HepG2 (cell line): ENCODE data around the gene IGFBP6. TPM values are rescaled to one million over a fixed set of nuclear protein-coding genes. Genes with fewer than 3 reads are reported as not detected.
A peak's percentile ranks its signal among the peaks of the same experiment; 100 is the strongest.

Experiments used
- CAMTA2 ChIP-seq: sonication (generic); formaldehyde crosslinking; IDR thresholded peaks from 2 replicates; pipeline ENCODE4 v1.4.0; 2020; ENCODE audit warnings: mild to moderate bottlenecking, missing genetic modification reagents, borderline replicate concordance
- CHD2 ChIP-seq: IDR thresholded peaks from 2 replicates; pipeline ENCODE4 v1.6.1; 2011; ENCODE audit warnings: low read depth, low read length, improper control_type of control experiment
- KDM6A ChIP-seq: IDR thresholded peaks from 2 replicates; pipeline ENCODE4 v1.6.1; 2016; ENCODE audit warnings: low read depth
- KLF16 ChIP-seq, 2 experiments: sonication (generic) in 1 of 2; formaldehyde crosslinking in 1 of 2; IDR thresholded peaks; 2 replicates each; pipeline versions ENCODE4 v1.6.1 to v1.8.0; 2016 to 2023; ENCODE audit warnings: missing genetic modification reagents in 2 of 2, missing compliant biosample characterization in 1 of 2
- LCORL ChIP-seq, 2 experiments: fragments of 450-650 bp in 1 of 2; sonication (generic) in 1 of 2; formaldehyde crosslinking in 1 of 2; IDR thresholded peaks; 2 replicates each; pipeline versions ENCODE4 v1.5.0 to v1.6.1; 2017 to 2020; ENCODE audit warnings: antibody characterized with exemption in 1 of 2, missing genetic modification reagents in 1 of 2
- RARA ChIP-seq: IDR thresholded peaks from 2 replicates; pipeline ENCODE4 v1.6.1; 2016; ENCODE audit warnings: missing genetic modification reagents, missing compliant biosample characterization
- TSC22D2 ChIP-seq: sonication (generic); formaldehyde crosslinking; IDR thresholded peaks from 2 replicates; pipeline ENCODE4 v1.5.1; 2020; ENCODE audit warnings: missing genetic modification reagents, mild to moderate bottlenecking, borderline replicate concordance
- ZFP36L1 ChIP-seq: sonication (generic); formaldehyde crosslinking; IDR thresholded peaks from 2 replicates; pipeline ENCODE4 v1.8.0; 2022; ENCODE audit warnings: mild to moderate bottlenecking, missing genetic modification reagents, moderate library complexity
- ZMYM4 ChIP-seq: sonication (generic); formaldehyde crosslinking; IDR thresholded peaks from 2 replicates; pipeline ENCODE4 v1.8.1; 2023; ENCODE audit warnings: mild to moderate bottlenecking, missing genetic modification reagents
- ZNF224 ChIP-seq: sonication (generic); formaldehyde crosslinking; IDR thresholded peaks from 2 replicates; pipeline ENCODE4 v1.5.0; 2020; ENCODE audit warnings: mild to moderate bottlenecking, missing genetic modification reagents
- ZNF333 ChIP-seq: sonication (generic); formaldehyde crosslinking; IDR thresholded peaks from 2 replicates; pipeline ENCODE4 v1.4.0; 2020; ENCODE audit warnings: mild to moderate bottlenecking, missing genetic modification reagents, borderline replicate concordance
- ZNF33B ChIP-seq: sonication (generic); formaldehyde crosslinking; IDR thresholded peaks from 2 replicates; pipeline ENCODE4 v1.5.1; 2020; ENCODE audit warnings: mild to moderate bottlenecking, missing genetic modification reagents
- ZNF646 ChIP-seq: sonication (generic); formaldehyde crosslinking; IDR thresholded peaks from 2 replicates; pipeline ENCODE4 v1.9.0; 2021; ENCODE audit warnings: mild to moderate bottlenecking, missing genetic modification reagents
- ZNF768 ChIP-seq: sonication (generic); formaldehyde crosslinking; IDR thresholded peaks from 2 replicates; pipeline ENCODE4 v1.4.0; 2020; ENCODE audit warnings: missing genetic modification reagents
- polyA plus RNA-seq, 8 experiments: library from polyadenylated mRNA; depleted of rRNA in 3 of 8; stranded (reverse) in 7 of 8; unstranded in 1 of 8; fragments of >200 nt; fragmentation: Illumina TruSeq in 4 of 8; extraction: Trizol in 4 of 8; gene quantifications; 2 replicates each; pipeline versions ENCODE4 v1.2.1 to v1.2.3, GENCODE V29; 2011 to 2016; ENCODE audit warnings: low read depth in 4 of 8, missing spikeins in 1 of 8, mixed read lengths in 1 of 8; ENCODE audit not compliant: insufficient read depth in 1 of 8
- total RNA-seq, 5 experiments: library from RNA; depleted of rRNA; stranded (reverse); fragments of >200 nt; fragmentation: Illumina TruSeq; extraction: Trizol; gene quantifications; 2 replicates each; pipeline ENCODE4 v1.2.3, GENCODE V29; 2016; ENCODE audit warnings: low read depth in 1 of 5
- TF ChIP-seq, protein P1 (sequence below): sonication (generic); formaldehyde crosslinking; IDR thresholded peaks from 2 replicates; pipeline ENCODE4 v1.5.1; 2020; ENCODE audit warnings: mild to moderate bottlenecking, missing genetic modification reagents, moderate library complexity
- TF ChIP-seq, protein P2 (sequence below): sonication (generic); formaldehyde crosslinking; IDR thresholded peaks from 2 replicates; pipeline ENCODE4 v1.9.0; 2021; ENCODE audit warnings: missing genetic modification reagents, mild to moderate bottlenecking, borderline replicate concordance

IGFBP6 gene
- total and polyA plus RNA-seq, 2 of the 13 experiments (the other 11 are each of a cell fraction or from before 2014, with no cell fraction given) = 3.9 to 25.2 TPM

- TF ChIP-seq ZNF646 = 0 out of 2 replicates have a peak, but pooled peaks have one; percentile 45
- TF ChIP-seq, protein P1, sequence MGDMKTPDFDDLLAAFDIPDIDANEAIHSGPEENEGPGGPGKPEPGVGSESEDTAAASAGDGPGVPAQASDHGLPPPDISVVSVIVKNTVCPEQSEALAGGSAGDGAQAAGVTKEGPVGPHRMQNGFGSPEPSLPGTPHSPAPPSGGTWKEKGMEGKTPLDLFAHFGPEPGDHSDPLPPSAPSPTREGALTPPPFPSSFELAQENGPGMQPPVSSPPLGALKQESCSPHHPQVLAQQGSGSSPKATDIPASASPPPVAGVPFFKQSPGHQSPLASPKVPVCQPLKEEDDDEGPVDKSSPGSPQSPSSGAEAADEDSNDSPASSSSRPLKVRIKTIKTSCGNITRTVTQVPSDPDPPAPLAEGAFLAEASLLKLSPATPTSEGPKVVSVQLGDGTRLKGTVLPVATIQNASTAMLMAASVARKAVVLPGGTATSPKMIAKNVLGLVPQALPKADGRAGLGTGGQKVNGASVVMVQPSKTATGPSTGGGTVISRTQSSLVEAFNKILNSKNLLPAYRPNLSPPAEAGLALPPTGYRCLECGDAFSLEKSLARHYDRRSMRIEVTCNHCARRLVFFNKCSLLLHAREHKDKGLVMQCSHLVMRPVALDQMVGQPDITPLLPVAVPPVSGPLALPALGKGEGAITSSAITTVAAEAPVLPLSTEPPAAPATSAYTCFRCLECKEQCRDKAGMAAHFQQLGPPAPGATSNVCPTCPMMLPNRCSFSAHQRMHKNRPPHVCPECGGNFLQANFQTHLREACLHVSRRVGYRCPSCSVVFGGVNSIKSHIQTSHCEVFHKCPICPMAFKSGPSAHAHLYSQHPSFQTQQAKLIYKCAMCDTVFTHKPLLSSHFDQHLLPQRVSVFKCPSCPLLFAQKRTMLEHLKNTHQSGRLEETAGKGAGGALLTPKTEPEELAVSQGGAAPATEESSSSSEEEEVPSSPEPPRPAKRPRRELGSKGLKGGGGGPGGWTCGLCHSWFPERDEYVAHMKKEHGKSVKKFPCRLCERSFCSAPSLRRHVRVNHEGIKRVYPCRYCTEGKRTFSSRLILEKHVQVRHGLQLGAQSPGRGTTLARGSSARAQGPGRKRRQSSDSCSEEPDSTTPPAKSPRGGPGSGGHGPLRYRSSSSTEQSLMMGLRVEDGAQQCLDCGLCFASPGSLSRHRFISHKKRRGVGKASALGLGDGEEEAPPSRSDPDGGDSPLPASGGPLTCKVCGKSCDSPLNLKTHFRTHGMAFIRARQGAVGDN (CRISPR knock-in tag) = peak; percentile 91
- peak in 1 of 2 experiments; percentile 28; a peak in 2 of 4 replicates for TF ChIP-seq KLF16 (CRISPR knock-in tag; IDR thresholded peaks at IDR 0.05)
- peak; percentile 39; the same call in 1 of the 2 replicates for TF ChIP-seq RARA (CRISPR knock-in tag)
- peak; percentile 61; the same call in 1 of the 2 replicates for TF ChIP-seq ZMYM4 (CRISPR knock-in tag)
- no peak for TF ChIP-seq LCORL (IDR thresholded peaks at IDR 0.05)
- peak; percentile 56 for TF ChIP-seq LCORL (CRISPR knock-in tag; IDR thresholded peaks at IDR 0.05)
- TF ChIP-seq ZNF768 (CRISPR knock-in tag) = peak; percentile 67; the same call in 1 of the 2 replicates
- TF ChIP-seq ZFP36L1 (CRISPR knock-in tag) = 0 out of 2 replicates have a peak, but pooled peaks have one; percentile 14
- 0 out of 2 replicates have a peak, but pooled peaks have one; percentile 53 for TF ChIP-seq CHD2
- TF ChIP-seq, protein P2, sequence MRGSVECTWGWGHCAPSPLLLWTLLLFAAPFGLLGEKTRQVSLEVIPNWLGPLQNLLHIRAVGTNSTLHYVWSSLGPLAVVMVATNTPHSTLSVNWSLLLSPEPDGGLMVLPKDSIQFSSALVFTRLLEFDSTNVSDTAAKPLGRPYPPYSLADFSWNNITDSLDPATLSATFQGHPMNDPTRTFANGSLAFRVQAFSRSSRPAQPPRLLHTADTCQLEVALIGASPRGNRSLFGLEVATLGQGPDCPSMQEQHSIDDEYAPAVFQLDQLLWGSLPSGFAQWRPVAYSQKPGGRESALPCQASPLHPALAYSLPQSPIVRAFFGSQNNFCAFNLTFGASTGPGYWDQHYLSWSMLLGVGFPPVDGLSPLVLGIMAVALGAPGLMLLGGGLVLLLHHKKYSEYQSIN (CRISPR knock-in tag) = no peak
- 0 out of 2 replicates have a peak, but pooled peaks have one; percentile 3 for TF ChIP-seq CAMTA2 (CRISPR knock-in tag)
- 0 out of 2 replicates have a peak, but pooled peaks have one; percentile 71 for TF ChIP-seq TSC22D2 (CRISPR knock-in tag)
- TF ChIP-seq ZNF333 (CRISPR knock-in tag) = 0 out of 2 replicates have a peak, but pooled peaks have one; percentile 23
- peak; percentile 76; the same call in 1 of the 2 replicates for TF ChIP-seq ZNF33B (CRISPR knock-in tag)
- no peak for TF ChIP-seq KDM6A (CRISPR knock-in tag)
- TF ChIP-seq ZNF224 (CRISPR knock-in tag) = no peak
These were observed 18.0 kb upstream of the IGFBP6 start, which contains the start of gene SPRYD3 (continued) for GRCh38 chr12:53079226-53080117.
